ENCODE data around the gene CNGA3.

The CNGA3 gene

GRCh38 chr2:98329549-98329948 lies 16.7 kb upstream of the CNGA3 start:
- no peak for DNase-seq

- no peak for DNase-seq
These were observed 13.3 kb upstream of the CNGA3 start for GRCh38 chr2:98332989-98333388.

- DNase-seq = no peak
These were observed 12.3 kb upstream of the CNGA3 start for GRCh38 chr2:98333922-98334321.

DNA sequence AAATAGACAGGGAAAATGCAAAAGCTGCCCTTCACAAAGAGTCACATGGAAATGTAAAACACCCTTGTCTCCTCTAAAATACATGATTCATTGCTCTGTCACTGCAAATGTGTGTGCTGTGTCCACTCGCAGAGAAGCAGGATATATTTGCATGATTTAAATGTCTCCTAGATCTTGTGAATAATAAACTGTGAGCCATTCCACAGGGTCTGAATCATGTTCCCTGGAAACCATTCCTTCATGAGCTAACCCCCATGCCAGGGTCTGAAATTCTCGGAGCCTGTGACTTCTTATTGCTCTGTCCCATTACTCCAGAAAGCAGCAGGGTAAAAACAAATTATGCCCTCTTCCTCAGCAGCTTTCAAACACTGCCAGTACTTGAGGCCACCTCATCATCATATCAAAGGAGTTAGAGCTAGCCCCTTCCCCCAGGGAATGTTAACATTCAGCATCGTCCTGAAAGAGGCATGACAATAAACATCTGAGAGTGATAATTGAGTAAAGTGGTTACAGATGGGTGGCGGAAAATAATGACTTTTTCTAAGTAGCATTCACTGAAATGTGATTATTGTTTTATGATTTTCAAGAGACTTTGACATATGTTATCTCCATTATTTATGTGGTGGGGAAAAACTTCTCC lies 11.7 kb upstream of the CNGA3 start:
- DNase-seq = peak; percentile 40

DNA sequence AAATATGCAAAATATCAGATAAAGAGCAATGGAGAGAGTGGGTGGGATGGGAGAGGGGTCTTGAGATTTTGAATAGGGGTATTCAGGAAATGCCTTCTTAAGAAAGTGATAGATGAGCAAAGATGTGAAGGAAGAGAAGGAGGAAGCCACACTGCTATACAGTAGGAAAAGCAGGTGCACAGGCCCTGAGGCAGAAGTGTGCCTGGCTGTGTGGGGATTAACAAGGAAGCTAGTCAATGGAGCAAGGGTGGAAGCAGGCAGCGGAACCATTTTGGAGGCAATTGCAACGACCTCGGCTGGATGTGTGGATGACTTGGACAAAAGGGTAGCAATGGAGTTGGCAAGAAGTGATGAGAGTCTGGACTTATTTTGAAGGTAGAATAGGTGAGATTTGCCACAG lies 11.0 kb upstream of the CNGA3 start:
- DNase-seq = no peak

GRCh38 chr2:98341241-98341640 lies 5.0 kb upstream of the CNGA3 start:
- no peak for DNase-seq

- DNase-seq = no peak
These were observed 3.0 kb upstream of the CNGA3 start for GRCh38 chr2:98343285-98343684.

- DNase-seq = no peak
These were observed 1.2 kb downstream of the CNGA3 start for GRCh38 chr2:98347298-98348065.

DNA sequence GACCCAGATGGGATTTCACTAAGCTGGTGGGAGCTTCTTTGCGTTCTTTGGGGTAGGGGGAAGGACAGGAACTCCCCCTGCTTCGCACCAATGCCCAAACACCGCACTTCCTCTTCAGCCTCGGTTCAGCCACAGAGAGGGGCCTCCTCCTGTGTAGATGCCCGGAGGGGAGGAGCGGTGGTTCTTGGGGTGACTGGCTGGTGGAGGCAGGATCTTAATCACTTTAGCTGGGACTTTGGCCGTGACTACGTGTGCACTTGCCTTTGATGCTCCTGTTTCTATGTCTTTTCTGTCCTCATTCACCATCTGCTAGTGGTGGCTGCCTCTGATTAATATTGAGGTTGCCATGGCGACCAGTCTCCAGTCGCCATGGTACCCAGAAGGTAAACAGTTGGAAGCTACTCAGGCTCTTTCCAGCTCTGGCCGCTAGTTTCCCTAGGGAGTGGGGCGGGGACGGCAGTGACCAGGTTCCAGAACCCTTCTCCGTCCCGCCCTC lies 1.9 kb downstream of the CNGA3 start:
- DNase-seq = peak; percentile 31

- no peak for DNase-seq
These were observed 4.2 kb downstream of the CNGA3 start for GRCh38 chr2:98350411-98350810.

DNA sequence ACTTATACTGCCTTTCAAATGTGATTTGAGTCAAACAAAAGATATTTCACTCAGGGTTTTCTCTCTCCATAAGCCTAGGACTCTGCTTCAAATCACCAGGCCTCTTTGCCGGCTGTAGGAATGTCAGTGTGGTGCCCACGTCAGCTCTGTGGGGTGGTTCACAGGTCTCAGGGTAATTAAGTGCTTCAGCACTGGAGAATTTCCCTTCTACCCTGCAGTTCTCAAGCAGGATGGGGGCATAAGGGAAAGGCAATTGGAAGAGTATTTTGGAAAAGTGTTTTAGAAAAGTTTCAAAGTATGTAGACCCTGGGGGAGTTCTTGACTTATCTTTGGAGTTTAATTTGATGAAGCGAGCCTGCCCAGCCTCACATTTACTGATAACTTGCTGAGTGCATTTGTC lies 9.6 kb downstream of the CNGA3 start:
- no peak for DNase-seq

DNA sequence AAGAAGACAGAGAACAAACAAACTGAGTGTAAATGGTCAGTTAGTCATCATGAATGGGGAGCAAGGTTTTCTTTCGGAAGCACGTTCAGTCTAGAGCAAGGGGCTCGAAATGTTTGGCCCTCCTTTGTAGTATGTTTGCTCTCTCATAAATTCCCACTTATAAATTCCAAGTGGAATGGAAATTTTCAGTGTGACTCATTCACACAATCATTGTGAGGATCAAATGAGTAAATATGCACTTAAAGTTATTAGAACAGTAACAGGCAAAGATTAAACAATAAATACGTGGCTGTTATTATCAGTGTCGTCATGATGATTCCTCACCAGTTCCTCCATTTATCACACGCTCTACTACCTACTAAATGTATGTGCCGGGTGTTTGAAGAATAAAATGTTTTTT lies 10.5 kb downstream of the CNGA3 start:
- no peak for DNase-seq

- no peak for DNase-seq
These were observed 11.6 kb downstream of the CNGA3 start for GRCh38 chr2:98357849-98358248.

DNA sequence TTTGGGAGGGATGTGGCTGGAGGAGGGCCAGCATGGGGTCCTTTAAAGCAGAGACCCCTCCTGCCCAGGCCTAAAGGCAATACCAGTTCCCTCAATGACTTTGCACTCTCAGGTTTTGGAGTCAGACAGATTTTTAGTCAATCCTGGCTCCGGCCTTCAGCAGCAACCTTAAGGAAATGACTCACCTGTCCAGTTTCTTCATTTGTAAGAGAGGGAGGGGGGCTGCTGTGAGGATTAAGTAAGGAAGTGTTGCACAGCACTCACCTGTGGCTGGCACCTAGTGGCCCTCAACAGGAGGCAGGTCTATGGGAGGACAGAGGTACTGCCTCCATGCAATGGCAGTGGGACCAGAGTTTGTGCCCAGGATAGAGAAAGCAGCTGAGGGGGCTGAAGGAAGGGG lies 13.7 kb downstream of the CNGA3 start:
- DNase-seq = no peak

- no peak for DNase-seq
These were observed 21.5 kb downstream of the CNGA3 start for GRCh38 chr2:98367721-98368120.

DNA sequence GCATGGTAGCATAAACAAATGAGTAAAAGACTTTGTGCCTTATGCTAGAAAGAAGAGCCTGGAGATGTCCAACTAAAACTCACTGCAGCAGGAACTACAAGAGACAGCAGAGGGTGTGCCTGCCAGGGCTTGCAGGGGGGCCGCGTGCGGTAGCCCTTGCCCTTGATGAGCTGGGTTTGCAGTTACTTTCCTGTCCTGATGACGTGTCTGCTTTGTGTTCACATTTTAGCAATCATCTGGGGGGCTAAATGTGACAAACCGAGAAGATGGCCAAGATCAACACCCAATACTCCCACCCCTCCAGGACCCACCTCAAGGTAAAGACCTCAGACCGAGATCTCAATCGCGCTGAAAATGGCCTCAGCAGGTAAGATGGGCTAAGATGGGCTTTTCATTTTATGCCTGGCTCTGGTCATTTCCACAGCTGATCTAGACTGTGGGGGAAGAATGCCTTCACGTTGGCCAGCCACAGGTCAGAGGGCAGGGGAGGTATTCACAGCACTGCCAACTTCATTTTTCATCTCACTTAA lies 23.5 kb downstream of the CNGA3 start:
- no peak for DNase-seq

GRCh38 chr2:98372121-98372520 lies 25.9 kb downstream of the CNGA3 start:
- no peak for DNase-seq

DNA sequence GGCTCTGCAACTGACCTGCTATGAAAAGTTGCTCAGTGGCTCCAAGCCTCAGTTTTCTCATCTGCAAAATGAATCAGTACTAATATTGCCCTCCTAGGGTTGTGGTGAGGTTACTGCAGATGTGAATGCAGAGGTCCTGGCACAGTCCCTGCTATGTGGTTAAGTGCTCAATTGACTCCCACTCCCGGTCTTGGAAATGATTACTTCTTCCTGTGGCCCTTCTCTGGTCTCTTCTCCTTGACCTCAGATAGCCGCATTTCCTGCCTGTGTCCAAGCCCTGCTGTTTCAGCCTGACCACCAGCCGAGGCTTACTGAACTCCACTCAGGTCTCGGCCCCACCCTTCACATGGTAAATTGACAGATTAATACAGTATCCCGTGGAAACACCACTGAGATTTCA lies 26.3 kb downstream of the CNGA3 start:
- DNase-seq = no peak

DNA sequence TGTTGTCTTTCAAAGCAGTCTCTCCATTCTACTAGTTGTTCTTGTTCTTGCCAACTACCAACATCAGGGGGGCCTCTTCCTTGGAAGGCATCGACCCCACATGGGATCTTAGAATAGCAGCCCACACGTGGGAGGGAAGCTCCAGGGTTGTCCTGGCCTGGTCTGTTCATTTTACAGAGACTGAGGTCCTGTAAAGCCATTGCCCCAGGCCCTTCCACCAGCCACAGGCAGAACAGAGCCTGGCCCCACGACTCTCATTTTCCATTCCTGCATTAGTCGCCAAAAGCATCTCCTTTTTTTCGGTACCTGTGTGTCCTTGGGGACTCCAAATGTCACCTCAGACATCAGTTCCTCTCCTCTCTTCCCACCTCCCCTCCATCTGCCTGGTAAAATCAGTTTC lies 28.0 kb downstream of the CNGA3 start:
- no peak for DNase-seq

DNA sequence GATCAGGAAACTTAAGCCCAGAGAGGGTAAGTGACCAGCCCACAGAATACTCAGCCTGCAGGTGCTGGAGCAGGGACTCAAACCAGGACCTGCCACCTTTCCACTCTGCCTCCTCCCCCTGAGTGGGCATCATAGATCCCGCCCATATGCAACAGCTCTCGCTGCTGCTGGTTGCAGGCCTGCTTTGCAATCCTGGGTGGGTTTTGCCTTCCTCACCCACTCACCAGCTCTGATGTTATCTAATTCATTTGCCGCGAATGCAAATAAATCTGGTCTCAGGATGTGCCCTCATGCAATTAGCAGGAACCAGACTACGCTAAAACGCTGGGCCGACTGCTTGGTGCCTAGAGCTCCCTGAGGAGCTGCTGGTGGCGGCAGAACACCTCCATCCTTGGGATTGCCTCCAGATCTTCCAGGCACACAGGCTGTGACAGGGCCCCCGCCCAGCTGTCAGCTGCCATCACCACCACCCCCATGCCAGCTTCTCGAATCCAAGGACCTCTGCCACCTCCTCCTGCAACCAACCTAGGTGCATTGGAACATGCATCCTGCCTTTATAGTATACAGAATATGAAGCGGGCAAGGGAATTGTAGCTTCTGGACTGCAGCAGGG lies 28.8 kb downstream of the CNGA3 start:
- DNase-seq = no peak

DNA sequence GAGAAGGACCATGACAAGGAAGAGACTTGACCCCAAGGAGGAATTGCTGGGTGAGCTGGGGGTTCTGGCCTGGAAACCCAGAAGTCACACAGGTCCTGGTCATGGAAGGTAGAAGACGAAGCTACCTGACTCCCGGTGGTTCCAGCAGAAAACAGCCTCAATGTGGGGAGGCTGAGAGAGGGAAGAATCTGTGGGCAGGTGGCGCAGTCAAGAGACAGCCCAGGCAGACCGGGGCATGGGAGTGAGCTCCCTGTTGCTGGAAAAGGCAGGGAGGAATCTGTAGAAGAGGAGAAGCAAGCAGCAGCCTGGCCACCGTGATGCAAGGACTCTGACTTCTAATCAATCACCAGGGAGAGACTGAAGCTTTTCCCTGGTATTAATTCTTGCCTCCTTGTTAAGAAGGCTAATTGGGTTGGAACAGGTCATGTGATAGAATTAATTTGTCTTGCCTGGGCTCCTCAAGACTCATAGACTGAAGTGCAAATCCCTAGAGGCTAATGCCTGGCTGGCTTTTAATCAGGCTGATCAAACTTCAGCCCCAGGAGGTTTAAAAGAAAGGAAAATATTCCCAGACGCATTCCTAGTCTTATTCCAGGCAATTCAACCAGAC lies 30.1 kb downstream of the CNGA3 start:
- no peak for DNase-seq

GRCh38 chr2:98376996-98377395 lies 30.7 kb downstream of the CNGA3 start:
- no peak for DNase-seq

- no peak for DNase-seq
These were observed 31.3 kb downstream of the CNGA3 start for GRCh38 chr2:98377544-98377943.

- DNase-seq = no peak
These were observed 31.9 kb downstream of the CNGA3 start for GRCh38 chr2:98378196-98378595.
